IgD-negative memory B cell (primary cell): ENCODE results near the gene INSRR. TPM values are rescaled to one million over a fixed set of nuclear protein-coding genes. Genes with fewer than 3 reads are reported as not detected.

Experiments used
- H3K27ac Mint-ChIP-seq, 3 donors: one replicate each; pipeline ENCODE4 v1.8.0; 2020 to 2022; ENCODE audit warnings: mild to moderate bottlenecking in 3 of 3, mixed read lengths in 3 of 3, moderate library complexity in 1 of 3
- H3K27me3 Mint-ChIP-seq: one replicate; pipeline ENCODE4 v1.8.0; 2021; ENCODE audit warnings: mixed read lengths
- H3K36me3 Mint-ChIP-seq: one replicate; pipeline ENCODE4 v1.8.0; 2020; ENCODE audit warnings: mild to moderate bottlenecking, mixed read lengths
- H3K4me1 Mint-ChIP-seq, 3 donors: one replicate each; pipeline ENCODE4 v1.8.0; 2020 to 2022; ENCODE audit warnings: mixed read lengths in 3 of 3, mild to moderate bottlenecking in 1 of 3
- H3K4me3 Mint-ChIP-seq, 4 donors: one replicate each; pipeline ENCODE4 v1.8.0; 2020 to 2022; ENCODE audit warnings: mild to moderate bottlenecking in 4 of 4, mixed read lengths in 4 of 4, moderate library complexity in 3 of 4
- H3K9me3 Mint-ChIP-seq, 3 donors: one replicate each; pipeline ENCODE4 v1.8.0; 2020 to 2021; ENCODE audit warnings: mixed read lengths in 3 of 3, mild to moderate bottlenecking in 1 of 3
- polyA plus RNA-seq: library from polyadenylated mRNA; unstranded; fragments of 300-500 nt; fragmentation: Illumina TruSeq; gene quantifications from one replicate; pipeline ENCODE4 v1.2.3, GENCODE V29; 2021

Gene INSRR
- polyA plus RNA-seq, 1 donor from 2014 or later: not detected

DNA sequence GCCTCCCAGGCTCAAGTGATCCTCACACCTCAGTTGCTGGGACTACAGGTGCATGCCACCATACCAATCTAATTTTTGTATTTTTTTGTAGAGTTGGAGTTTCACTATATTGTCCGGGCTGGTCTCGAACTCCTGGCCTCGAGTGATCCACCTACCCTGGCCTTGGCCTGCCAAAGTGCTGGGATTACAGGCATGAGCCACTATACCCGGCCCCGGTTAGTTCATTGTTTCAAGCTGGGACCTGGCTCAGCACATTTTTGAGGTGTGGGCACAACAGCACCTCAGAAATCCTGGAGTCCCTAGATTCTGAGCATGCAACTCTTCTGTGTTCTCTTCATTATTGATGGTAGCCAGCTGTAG is 63.6 kb downstream of the INSRR start:
- Mint-ChIP-seq H3K27ac (no peak overlapping the region), H3K36me3 (peaks cover 5% of the 10 kb centered on the region)

GRCh38 chr1:156794506-156795373 is 64.2 kb downstream of the INSRR start:
- Mint-ChIP-seq H3K36me3 (peaks cover 5% of the 10 kb centered on the region), H3K27me3 (no peaks in the 10 kb centered on the region), H3K4me1 (peaks cover 0 to 9% (median 7%) of the 10 kb centered on the region in 3 donors)

More for the DNA sequence above, 63.6 kb downstream of the INSRR start:
- Mint-ChIP-seq H3K4me1 (peaks cover 0 to 9% (median 7%) of the 10 kb centered on the region in 3 donors), H3K4me3 (no peak overlapping the region), H3K9me3 (no peaks in the 10 kb centered on the region), H3K27me3 (no peaks in the 10 kb centered on the region)

More at GRCh38 chr1:156794506-156795373, 64.2 kb downstream of the INSRR start:
- H3K9me3 Mint-ChIP-seq: no peaks in the 10 kb centered on the region
- H3K4me3 Mint-ChIP-seq: no peak overlapping the region
- H3K27ac Mint-ChIP-seq: no peak overlapping the region

Other genes with a start within 250 kb of the INSRR start
- not detected for gene HAPLN2, start 239.7 kb downstream of the INSRR start, polyA plus RNA-seq
- not detected for gene BCAN, start 217.0 kb downstream of the INSRR start, polyA plus RNA-seq
- gene NES, start 181.7 kb downstream of the INSRR start, polyA plus RNA-seq: not detected
- 0.31 TPM for gene CRABP2, start 153.5 kb downstream of the INSRR start, polyA plus RNA-seq
- gene METTL25B, start 130.6 kb downstream of the INSRR start, polyA plus RNA-seq: 11.5 TPM
- gene ISG20L2, start 130.4 kb downstream of the INSRR start, polyA plus RNA-seq: 39.7 TPM
- 93.7 TPM for gene MRPL24, start 118.0 kb downstream of the INSRR start, polyA plus RNA-seq
- 17.8 TPM for gene HDGF, start 107.4 kb downstream of the INSRR start, polyA plus RNA-seq
- 57.3 TPM for gene PRCC, start 91.6 kb downstream of the INSRR start, polyA plus RNA-seq
- gene SH2D2A, start 42.3 kb downstream of the INSRR start, polyA plus RNA-seq: 2.1 TPM
- not detected for gene NTRK1, start 1.7 kb upstream of the INSRR start, polyA plus RNA-seq
- gene PEAR1, start 34.6 kb upstream of the INSRR start, polyA plus RNA-seq: not detected
- gene LRRC71, start 61.5 kb upstream of the INSRR start, polyA plus RNA-seq: not detected
- gene ARHGEF11, start 186.6 kb upstream of the INSRR start, polyA plus RNA-seq: 2.8 TPM
- gene ETV3L, start 240.7 kb upstream of the INSRR start, polyA plus RNA-seq: not detected